Hepatocyte (in vitro differentiated cells): ENCODE data around the gene ANKRD13D. TPM values are rescaled to one million over a fixed set of nuclear protein-coding genes. Genes with fewer than 3 reads are reported as not detected.

Source experiments
- DNase-seq: peaks from one replicate; pipeline ENCODE4 v3.0.0-alpha.2; 2016; ENCODE audit warnings: low spot score
- H2AFZ ChIP-seq: fragments of 200-600 bp; sonication (generic); 2 replicates; pipeline ENCODE4 v1.6.0; 2016; ENCODE audit warnings: antibody characterized with exemption, mild to moderate bottlenecking
- H3K27ac ChIP-seq: fragments of 200-600 bp; sonication (generic); 2 replicates; pipeline ENCODE4 v1.5.1; 2016; ENCODE audit warnings: mild to moderate bottlenecking
- H3K27me3 ChIP-seq: fragments of 200-600 bp; sonication (generic); 2 replicates; pipeline ENCODE4 v1.6.1; 2016
- H3K36me3 ChIP-seq: fragments of 200-600 bp; sonication (generic); replicated peaks from 2 replicates; pipeline ENCODE4 v1.5.1; 2016; ENCODE audit warnings: low read depth; ENCODE audit not compliant: insufficient read depth
- H3K4me1 ChIP-seq: fragments of 200-600 bp; sonication (generic); 2 replicates; pipeline ENCODE4 v1.5.1; 2016; ENCODE audit warnings: mild to moderate bottlenecking, moderate library complexity; ENCODE audit not compliant: insufficient read depth
- H3K4me2 ChIP-seq: fragments of 200-600 bp; sonication (generic); 2 replicates; pipeline ENCODE4 v1.6.0; 2016
- H3K4me3 ChIP-seq: fragments of 200-600 bp; sonication (generic); 2 replicates; pipeline ENCODE4 v1.5.1; 2016; ENCODE audit warnings: mild to moderate bottlenecking
- H3K79me2 ChIP-seq: fragments of 200-600 bp; sonication (generic); 2 replicates; pipeline ENCODE4 v1.6.0; 2017; ENCODE audit warnings: mild to moderate bottlenecking
- H3K9me2 ChIP-seq: fragments of 200-600 bp; sonication (generic); replicated peaks from 2 replicates; pipeline ENCODE4 v1.6.0; 2017; ENCODE audit warnings: mild to moderate bottlenecking; ENCODE audit not compliant: insufficient read depth
- H3K9me3 ChIP-seq: fragments of 200-600 bp; sonication (generic); 2 replicates; pipeline ENCODE4 v1.5.1; 2016; ENCODE audit warnings: low read depth, mild to moderate bottlenecking
- H4K20me1 ChIP-seq: fragments of 200-600 bp; sonication (generic); 2 replicates; pipeline ENCODE4 v1.6.0; 2016; ENCODE audit warnings: mild to moderate bottlenecking; ENCODE audit not compliant: insufficient read depth, poor library complexity, severe bottlenecking
- CTCF ChIP-seq: fragments of 200-600 bp; sonication (generic); IDR thresholded peaks from 2 replicates; pipeline ENCODE4 v1.5.1; 2016; ENCODE audit warnings: antibody characterized with exemption, mild to moderate bottlenecking; ENCODE audit not compliant: poor library complexity
- EZH2 ChIP-seq: fragments of 200-600 bp; sonication (generic); IDR thresholded peaks from 2 replicates; pipeline ENCODE4 v1.6.1; 2016; ENCODE audit warnings: antibody characterized with exemption, mild to moderate bottlenecking, borderline replicate concordance
- EZH2phosphoT487 ChIP-seq: fragments of 200-600 bp; sonication (generic); IDR thresholded peaks from one replicate; pipeline ENCODE4 v1.6.1; 2018; ENCODE audit warnings: antibody characterized with exemption, mild to moderate bottlenecking, low read depth, moderate library complexity; ENCODE audit not compliant: unreplicated experiment, severe bottlenecking
- WGBS: methylation state at CpG from one replicate; pipeline ENCODE4 v1.1.6; 2016; ENCODE audit warnings: low lambda C conversion rate; ENCODE audit errors: missing lambda C conversion rate; 5-methylcytosine and 5-hydroxymethylcytosine counted together
- polyA plus RNA-seq: library from polyadenylated mRNA; unstranded; fragments of >200 nt; fragmentation: Nextera tagmentation; extraction: Ambion mirVana; gene quantifications from 2 replicates; pipeline ENCODE4 v1.2.1, GENCODE V29; 2016
- total RNA-seq: library from RNA; depleted of rRNA; stranded (reverse); fragments of >200 nt; gene quantifications from 2 replicates; pipeline ENCODE4 v1.2.3, GENCODE V29; 2014

The ANKRD13D gene
- total and polyA plus RNA-seq, 2 experiments from 2014 or later: 25.3 to 49.5 TPM

GRCh38 chr11:67337257-67337656 is 48.2 kb downstream of the ANKRD13D start:
- H3K9me3 ChIP-seq: no peaks in the 10 kb centered on the region
- TF ChIP-seq CTCF: no peak
- TF ChIP-seq EZH2phosphoT487: no peak
- no peak for TF ChIP-seq EZH2

GRCh38 chr11:67344264-67344663 is 55.2 kb downstream of the ANKRD13D start:
- TF ChIP-seq CTCF (no peak), EZH2phosphoT487 (no peak), EZH2 (no peak)
- no peak overlapping the region for H3K4me2 ChIP-seq
- no peak overlapping the region for H3K4me3 ChIP-seq
- H3K27me3 ChIP-seq: no peaks in the 10 kb centered on the region
- no peaks in the 10 kb centered on the region for H3K9me3 ChIP-seq
- H3K9me2 ChIP-seq: no peaks in the 10 kb centered on the region
- H3K27ac ChIP-seq: peak overlapping the region; percentile 74
- H3K36me3 ChIP-seq: no peaks in the 10 kb centered on the region
- WGBS: 80% methylated on average over 4 of the region's 4 CpGs
- H3K4me1 ChIP-seq: peaks cover 10% of the 10 kb centered on the region
- no peak for DNase-seq
- no peak overlapping the region for H2AFZ ChIP-seq
- H3K79me2 ChIP-seq: no peaks in the 10 kb centered on the region
- H4K20me1 ChIP-seq: no peaks in the 10 kb centered on the region

More at GRCh38 chr11:67337257-67337656, 48.2 kb downstream of the ANKRD13D start:
- Histone ChIP-seq H3K4me3 (no peak overlapping the region), H3K36me3 (no peaks in the 10 kb centered on the region), H3K27ac (no peak overlapping the region), H3K4me2 (no peak overlapping the region), H4K20me1 (no peaks in the 10 kb centered on the region), H3K79me2 (no peaks in the 10 kb centered on the region), H3K27me3 (no peaks in the 10 kb centered on the region), H3K9me2 (no peaks in the 10 kb centered on the region), H3K4me1 (no peaks in the 10 kb centered on the region), H2AFZ (no peak overlapping the region)
- DNase-seq: no peak
- 94% methylated on average over 3 of the region's 3 CpGs for WGBS

- peak overlapping the region; percentile 4 for H3K4me2 ChIP-seq
- no peaks in the 10 kb centered on the region for H3K27me3 ChIP-seq
- no peaks in the 10 kb centered on the region for H3K9me3 ChIP-seq
- DNase-seq: no peak
- H3K4me1 ChIP-seq: peaks cover 10% of the 10 kb centered on the region
- no peaks in the 10 kb centered on the region for H3K9me2 ChIP-seq
- no peak overlapping the region for H2AFZ ChIP-seq
- TF ChIP-seq EZH2 (no peak), EZH2phosphoT487 (no peak), CTCF (no peak)
- no peaks in the 10 kb centered on the region for H3K79me2 ChIP-seq
- no peaks in the 10 kb centered on the region for H4K20me1 ChIP-seq
- H3K27ac ChIP-seq: peak overlapping the region; percentile 74
- H3K4me3 ChIP-seq: no peak overlapping the region
- no peaks in the 10 kb centered on the region for H3K36me3 ChIP-seq
- 80% methylated on average over 8 of the region's 8 CpGs for WGBS
These were observed 56.3 kb downstream of the ANKRD13D start for GRCh38 chr11:67345247-67345919.
